Trophoblast cell (in vitro differentiated cells and primary cell): ENCODE data around the gene PKD1L1.
"Not testable (repeated sequence)": the region's sequence is repeated elsewhere in the genome, so short reads cannot be mapped to it uniquely, and the experiment has no call there.

Experiments
- DNase-seq, 2 donors: peaks; one replicate each; pipeline ENCODE4 v3.0.0-alpha.2; 2016
- H2AFZ ChIP-seq: 2 replicates; pipeline ENCODE4 v1.6.1; 2013; ENCODE audit warnings: low read length, moderate library complexity, mild to moderate bottlenecking; ENCODE audit not compliant: insufficient read depth, poor library complexity
- H2AK5ac ChIP-seq: 2 replicates; pipeline ENCODE4 v1.6.1; 2013; ENCODE audit warnings: mild to moderate bottlenecking, low read length
- H2BK120ac ChIP-seq: 2 replicates; pipeline ENCODE4 v1.6.1; 2013; ENCODE audit warnings: low read length, mild to moderate bottlenecking, moderate library complexity; ENCODE audit not compliant: insufficient read depth, poor library complexity
- H2BK12ac ChIP-seq: 2 replicates; pipeline ENCODE4 v1.6.1; 2013; ENCODE audit warnings: mild to moderate bottlenecking, low read length, moderate library complexity
- H2BK5ac ChIP-seq: 2 replicates; pipeline ENCODE4 v1.6.1; 2013; ENCODE audit warnings: low read length, low read depth, moderate library complexity, mild to moderate bottlenecking; ENCODE audit not compliant: poor library complexity
- H3K14ac ChIP-seq: 2 replicates; pipeline ENCODE4 v1.6.1; 2013; ENCODE audit warnings: mild to moderate bottlenecking, low read length
- H3K18ac ChIP-seq: 2 replicates; pipeline ENCODE4 v1.6.1; 2013; ENCODE audit warnings: mild to moderate bottlenecking, low read length
- H3K23ac ChIP-seq: 2 replicates; pipeline ENCODE4 v1.6.1; 2013; ENCODE audit warnings: low read length
- H3K27ac ChIP-seq: 2 replicates; pipeline ENCODE4 v1.5.1; 2013; ENCODE audit warnings: low read depth, mild to moderate bottlenecking, inconsistent platforms, low read length, moderate library complexity
- H3K27me3 ChIP-seq: 2 replicates; pipeline ENCODE4 v1.6.1; 2013; ENCODE audit warnings: inconsistent platforms, mild to moderate bottlenecking, low read length, moderate library complexity; ENCODE audit not compliant: insufficient read depth
- H3K36me3 ChIP-seq, 2 experiments: 1 replicate in 1 of 2; 2 replicates in 1 of 2; pipeline ENCODE4 v1.6.1; 2013; ENCODE audit warnings: low read length in 2 of 2, mild to moderate bottlenecking in 2 of 2, moderate library complexity in 1 of 2; ENCODE audit not compliant: insufficient read depth in 2 of 2, control insufficient read depth in 1 of 2
- H3K4ac ChIP-seq: 2 replicates; pipeline ENCODE4 v1.6.1; 2013; ENCODE audit warnings: low read depth, mild to moderate bottlenecking, low read length, moderate library complexity
- H3K4me1 ChIP-seq, 2 experiments: 1 replicate in 1 of 2; 2 replicates in 1 of 2; pipeline ENCODE4 v1.6.1; 2013; ENCODE audit warnings: low read length in 2 of 2, mild to moderate bottlenecking in 2 of 2, moderate library complexity in 1 of 2; ENCODE audit not compliant: insufficient read depth in 2 of 2, control insufficient read depth in 1 of 2
- H3K4me2 ChIP-seq: 2 replicates; pipeline ENCODE4 v1.6.1; 2013; ENCODE audit warnings: inconsistent platforms, mild to moderate bottlenecking, low read length, moderate library complexity
- H3K4me3 ChIP-seq: 2 replicates; pipeline ENCODE4 v1.5.1; 2013; ENCODE audit warnings: mild to moderate bottlenecking, low read depth, low read length, inconsistent platforms
- H3K79me1 ChIP-seq: one replicate; pipeline ENCODE4 v1.6.1; 2013; ENCODE audit warnings: low read length
- H3K79me2 ChIP-seq: 2 replicates; pipeline ENCODE4 v1.6.1; 2013; ENCODE audit warnings: low read length, mild to moderate bottlenecking; ENCODE audit not compliant: control insufficient read depth, insufficient read depth, poor library complexity
- H3K9ac ChIP-seq: 2 replicates; pipeline ENCODE4 v1.6.1; 2013; ENCODE audit warnings: mild to moderate bottlenecking, low read length
- H3K9me3 ChIP-seq: 2 replicates; pipeline ENCODE4 v1.6.1; 2013; ENCODE audit warnings: low read depth, mild to moderate bottlenecking, control low read depth, inconsistent platforms, low read length; ENCODE audit not compliant: insufficient read depth
- H4K12ac ChIP-seq: 2 replicates; pipeline ENCODE4 v1.6.1; 2013; ENCODE audit warnings: low read depth, mild to moderate bottlenecking, low read length, moderate library complexity
- H4K8ac ChIP-seq: 2 replicates; pipeline ENCODE4 v1.6.1; 2013; ENCODE audit warnings: low read depth, mild to moderate bottlenecking, low read length, moderate library complexity
- H4K91ac ChIP-seq: one replicate; pipeline ENCODE4 v1.6.1; 2013; ENCODE audit warnings: low read depth, mild to moderate bottlenecking, low read length, moderate library complexity
- WGBS: extraction: QIAGEN DNeasy Blood & Tissue Kit; methylation state at CpG from one replicate; pipeline ENCODE4 v1.1.7; 2013; ENCODE audit warnings: missing lambda C conversion rate; ENCODE audit not compliant: insufficient read length, insufficient coverage; ENCODE audit errors: extremely low coverage; 5-methylcytosine and 5-hydroxymethylcytosine counted together

PKD1L1 gene

DNA sequence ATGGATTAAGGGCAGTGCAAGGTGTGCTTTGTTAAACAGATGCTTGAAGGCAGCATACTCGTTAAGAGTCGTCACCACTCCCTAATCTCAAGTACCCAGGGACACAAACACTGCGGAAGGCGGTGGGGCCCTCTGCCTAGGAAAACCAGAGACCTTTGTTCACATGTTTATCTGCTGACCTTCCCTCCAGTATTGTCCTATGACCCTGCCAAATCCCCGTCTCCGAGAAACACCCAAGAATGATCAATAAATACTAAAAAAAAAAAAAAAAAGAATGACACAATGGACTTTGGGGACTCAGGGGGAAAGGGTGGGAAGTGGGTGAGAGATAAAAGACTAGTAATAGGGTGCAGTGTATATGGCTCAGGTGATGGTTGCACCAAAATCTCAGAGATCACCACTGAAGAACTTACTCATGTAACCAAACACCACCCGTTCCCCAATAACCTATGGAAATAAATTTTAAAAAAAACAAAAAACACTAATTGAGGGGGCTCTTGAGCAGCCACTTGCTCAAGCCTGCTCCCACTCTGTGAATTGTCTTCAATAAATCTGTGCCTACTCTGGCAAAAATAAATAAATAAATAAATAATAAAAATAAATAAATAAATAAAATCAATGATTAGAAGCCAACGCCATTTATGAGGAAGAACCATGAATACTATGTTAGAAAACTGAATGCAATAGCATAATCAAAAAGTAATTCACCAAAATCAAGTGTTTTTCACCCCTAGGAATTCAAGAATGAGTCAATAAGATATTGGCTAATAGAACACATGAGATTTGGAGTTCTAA, 25.0 kb downstream of the PKD1L1 start:
- not testable (repeated sequence) for H4K91ac ChIP-seq, H3K79me2 ChIP-seq, H3K36me3 ChIP-seq, H3K27ac ChIP-seq, H3K18ac ChIP-seq, H2AK5ac ChIP-seq, H2BK5ac ChIP-seq, H3K4me1 ChIP-seq, H3K4me2 ChIP-seq, H2BK12ac ChIP-seq, H3K14ac ChIP-seq, H4K8ac ChIP-seq, H4K12ac ChIP-seq, H3K79me1 ChIP-seq, H3K4me3 ChIP-seq, DNase-seq, H3K9me3 ChIP-seq, H3K23ac ChIP-seq, H3K4ac ChIP-seq, H3K27me3 ChIP-seq, H3K9ac ChIP-seq, H2BK120ac ChIP-seq, H2AFZ ChIP-seq
- WGBS = no CpG with 5 or more reads among the region's 8 CpGs

DNA sequence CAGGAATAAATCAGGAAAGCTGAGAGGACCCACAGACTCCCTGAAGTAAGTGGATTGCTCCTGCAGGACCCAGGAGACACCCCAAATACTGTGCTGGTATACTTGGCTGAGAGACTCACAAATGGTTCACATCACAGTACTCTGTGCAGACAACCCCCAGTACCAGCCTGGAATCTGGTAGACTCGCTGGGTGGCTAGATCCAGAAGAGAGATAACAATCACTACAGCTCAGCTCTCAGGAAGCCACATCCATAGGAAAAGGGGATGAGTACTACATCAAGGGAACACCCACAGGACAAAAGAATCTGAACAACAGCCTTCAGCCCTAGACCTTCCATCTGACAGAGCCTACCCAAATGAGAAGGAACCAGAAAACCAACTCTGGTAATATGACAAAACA, 31.8 kb downstream of the PKD1L1 start:
- H3K14ac ChIP-seq, H4K91ac ChIP-seq, H3K9ac ChIP-seq, H2AFZ ChIP-seq, H3K36me3 ChIP-seq, H2BK12ac ChIP-seq, H3K9me3 ChIP-seq, H3K18ac ChIP-seq, H3K27ac ChIP-seq, H3K4me1 ChIP-seq, H4K8ac ChIP-seq, H3K4me2 ChIP-seq, H4K12ac ChIP-seq, H3K27me3 ChIP-seq, H2BK120ac ChIP-seq, H2BK5ac ChIP-seq, H3K4me3 ChIP-seq, H3K79me2 ChIP-seq, H3K79me1 ChIP-seq, H3K23ac ChIP-seq, H2AK5ac ChIP-seq, H3K4ac ChIP-seq: not testable (repeated sequence)
- DNase-seq = peak; percentile 29 to 62
- WGBS = no CpG with 5 or more reads among the region's 1 CpG

DNA sequence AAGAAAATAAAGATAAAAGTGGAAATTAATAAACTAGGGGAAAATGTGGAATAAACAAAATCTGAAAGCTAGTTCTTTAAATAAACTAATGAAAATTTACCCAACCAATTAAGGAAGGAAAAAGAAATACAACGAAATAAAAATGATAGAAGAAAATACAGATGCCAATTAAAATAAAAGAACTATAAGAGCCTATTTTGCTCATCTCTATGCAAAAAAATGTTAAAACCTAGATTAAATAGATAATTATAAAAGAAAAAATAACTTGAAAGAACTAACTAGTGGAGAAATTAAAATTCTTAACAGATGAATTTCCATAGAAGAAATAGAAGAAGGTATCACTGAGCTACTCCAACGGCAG, 32.7 kb downstream of the PKD1L1 start:
- no peak overlapping the region for H3K14ac ChIP-seq
- no peaks in the 10 kb centered on the region for H3K36me3 ChIP-seq
- H4K12ac ChIP-seq = no peak overlapping the region
- H2BK12ac ChIP-seq = no peak overlapping the region
- H3K18ac ChIP-seq = no peak overlapping the region
- H3K27ac ChIP-seq = no peak overlapping the region
- no peaks in the 10 kb centered on the region for H3K79me1 ChIP-seq
- H2AK5ac ChIP-seq = no peak overlapping the region
- no CpG with 5 or more reads among the region's 2 CpGs for WGBS
- H4K91ac ChIP-seq = no peak overlapping the region
- H3K23ac ChIP-seq = no peak overlapping the region
- DNase-seq = no peak
- no peak overlapping the region for H4K8ac ChIP-seq
- no peak overlapping the region for H3K4me2 ChIP-seq
- no peak overlapping the region for H2BK5ac ChIP-seq
- H3K4me1 ChIP-seq = peaks cover 3 to 6% of the 10 kb centered on the region in 2 experiments
- no peaks in the 10 kb centered on the region for H3K9me3 ChIP-seq
- H3K4ac ChIP-seq = no peak overlapping the region
- H3K79me2 ChIP-seq = no peaks in the 10 kb centered on the region
- H2BK120ac ChIP-seq = no peak overlapping the region
- no peak overlapping the region for H2AFZ ChIP-seq
- no peaks in the 10 kb centered on the region for H3K27me3 ChIP-seq
- H3K4me3 ChIP-seq = no peak overlapping the region
- H3K9ac ChIP-seq = no peak overlapping the region

DNA sequence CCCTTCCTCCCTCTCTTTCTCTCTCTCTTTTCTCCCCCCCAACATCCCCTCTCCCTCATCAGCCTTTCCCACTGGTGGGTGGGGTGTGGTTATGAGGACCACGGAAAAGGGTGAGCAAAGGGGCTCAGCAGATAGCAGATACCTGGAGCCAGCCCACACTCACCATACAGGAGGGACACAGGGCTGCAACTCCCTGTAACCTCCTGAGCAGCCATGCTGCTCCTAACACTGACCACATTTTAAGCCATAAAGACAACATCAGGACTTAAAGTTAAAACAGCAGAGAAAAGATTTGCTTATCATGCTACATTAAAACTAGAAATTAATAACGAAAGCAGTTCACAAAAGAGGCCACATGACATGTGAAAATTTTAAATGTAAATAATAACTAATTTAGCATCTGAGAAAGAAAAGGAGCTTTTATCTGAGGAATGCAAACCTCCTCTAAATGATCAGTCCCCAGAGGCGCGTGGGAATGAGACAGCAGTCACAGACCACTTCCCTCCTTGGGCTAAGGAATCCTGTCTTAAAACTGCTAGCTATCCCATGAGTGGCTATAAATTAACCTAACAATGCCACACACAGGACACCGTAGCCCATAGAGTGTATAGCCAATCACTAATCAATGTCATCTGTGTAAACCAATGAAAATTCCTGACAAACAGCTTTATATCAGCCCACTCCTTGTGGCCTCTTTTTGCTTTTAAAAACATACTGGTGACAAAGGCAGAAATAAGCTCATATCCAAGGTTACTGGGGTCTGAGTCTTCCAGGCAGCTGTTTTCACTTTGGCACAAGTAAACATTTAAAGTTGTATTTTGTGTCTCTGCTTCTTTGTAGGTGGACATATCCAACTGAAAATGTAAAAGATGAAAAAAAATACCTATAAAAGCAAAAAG, 33.3 kb downstream of the PKD1L1 start:
- DNase-seq = no peak
- Histone ChIP-seq H4K12ac (no peak overlapping the region), H3K4me1 (peaks cover 3 to 6% of the 10 kb centered on the region in 2 experiments), H2AK5ac (peak overlapping the region; percentile 72), H2BK120ac (no peak overlapping the region), H3K79me1 (no peaks in the 10 kb centered on the region), H3K9ac (no peak overlapping the region), H2BK5ac (no peak overlapping the region), H3K4me3 (no peak overlapping the region), H2AFZ (no peak overlapping the region), H3K36me3 (no peaks in the 10 kb centered on the region), H3K4ac (no peak overlapping the region), H3K14ac (no peak overlapping the region), H4K91ac (peak overlapping the region; percentile 25), H3K23ac (no peak overlapping the region), H2BK12ac (peak overlapping the region; percentile 11), H3K4me2 (no peak overlapping the region), H3K27ac (no peak overlapping the region), H3K79me2 (no peaks in the 10 kb centered on the region), H4K8ac (peak overlapping the region; percentile 23), H3K27me3 (no peaks in the 10 kb centered on the region), H3K18ac (no peak overlapping the region), H3K9me3 (no peaks in the 10 kb centered on the region)
- WGBS = no CpG with 5 or more reads among the region's 5 CpGs
